GM20000 (cell line): ENCODE data around the gene ARGLU1.

Experiments
- DNase-seq: peaks from one replicate; pipeline ENCODE4 v3.0.0; 2012; ENCODE audit warnings: low spot score
- TF ChIP-seq, protein P1 (sequence below): IDR thresholded peaks from 2 replicates; pipeline ENCODE4 v1.5.1; 2012; ENCODE audit warnings: mild to moderate bottlenecking, control low read depth; ENCODE audit errors: extremely low read depth, missing control alignments

ARGLU1 gene

DNA sequence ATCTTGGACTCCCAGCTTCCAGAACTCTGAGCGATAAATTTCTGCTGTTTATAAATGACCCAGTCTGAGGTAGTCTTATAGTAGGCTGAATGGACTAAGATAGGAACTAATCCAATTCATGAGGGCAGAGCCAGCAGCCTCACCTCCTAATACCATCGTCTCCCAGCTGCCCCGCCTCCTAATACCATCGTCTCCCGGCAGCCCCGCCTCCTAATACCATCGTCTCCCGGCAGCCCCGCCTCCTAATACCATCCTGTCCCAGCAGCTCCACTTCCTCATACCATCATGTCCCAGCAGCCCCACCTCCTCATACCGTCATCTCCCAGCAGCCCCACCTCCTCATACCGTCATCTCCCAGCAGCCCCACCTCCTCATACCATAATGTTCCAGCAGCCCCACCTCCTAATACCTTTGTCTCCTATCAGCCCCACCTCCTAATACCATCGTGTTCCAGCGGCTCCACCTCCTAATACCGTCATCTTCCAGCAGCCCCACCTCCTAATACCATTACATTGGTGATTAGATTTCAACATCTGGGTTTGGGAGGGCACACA is 2.4 kb upstream of the ARGLU1 start:
- TF ChIP-seq, protein P1, sequence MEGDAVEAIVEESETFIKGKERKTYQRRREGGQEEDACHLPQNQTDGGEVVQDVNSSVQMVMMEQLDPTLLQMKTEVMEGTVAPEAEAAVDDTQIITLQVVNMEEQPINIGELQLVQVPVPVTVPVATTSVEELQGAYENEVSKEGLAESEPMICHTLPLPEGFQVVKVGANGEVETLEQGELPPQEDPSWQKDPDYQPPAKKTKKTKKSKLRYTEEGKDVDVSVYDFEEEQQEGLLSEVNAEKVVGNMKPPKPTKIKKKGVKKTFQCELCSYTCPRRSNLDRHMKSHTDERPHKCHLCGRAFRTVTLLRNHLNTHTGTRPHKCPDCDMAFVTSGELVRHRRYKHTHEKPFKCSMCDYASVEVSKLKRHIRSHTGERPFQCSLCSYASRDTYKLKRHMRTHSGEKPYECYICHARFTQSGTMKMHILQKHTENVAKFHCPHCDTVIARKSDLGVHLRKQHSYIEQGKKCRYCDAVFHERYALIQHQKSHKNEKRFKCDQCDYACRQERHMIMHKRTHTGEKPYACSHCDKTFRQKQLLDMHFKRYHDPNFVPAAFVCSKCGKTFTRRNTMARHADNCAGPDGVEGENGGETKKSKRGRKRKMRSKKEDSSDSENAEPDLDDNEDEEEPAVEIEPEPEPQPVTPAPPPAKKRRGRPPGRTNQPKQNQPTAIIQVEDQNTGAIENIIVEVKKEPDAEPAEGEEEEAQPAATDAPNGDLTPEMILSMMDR = no peak
- DNase-seq = peak; percentile 6

DNA sequence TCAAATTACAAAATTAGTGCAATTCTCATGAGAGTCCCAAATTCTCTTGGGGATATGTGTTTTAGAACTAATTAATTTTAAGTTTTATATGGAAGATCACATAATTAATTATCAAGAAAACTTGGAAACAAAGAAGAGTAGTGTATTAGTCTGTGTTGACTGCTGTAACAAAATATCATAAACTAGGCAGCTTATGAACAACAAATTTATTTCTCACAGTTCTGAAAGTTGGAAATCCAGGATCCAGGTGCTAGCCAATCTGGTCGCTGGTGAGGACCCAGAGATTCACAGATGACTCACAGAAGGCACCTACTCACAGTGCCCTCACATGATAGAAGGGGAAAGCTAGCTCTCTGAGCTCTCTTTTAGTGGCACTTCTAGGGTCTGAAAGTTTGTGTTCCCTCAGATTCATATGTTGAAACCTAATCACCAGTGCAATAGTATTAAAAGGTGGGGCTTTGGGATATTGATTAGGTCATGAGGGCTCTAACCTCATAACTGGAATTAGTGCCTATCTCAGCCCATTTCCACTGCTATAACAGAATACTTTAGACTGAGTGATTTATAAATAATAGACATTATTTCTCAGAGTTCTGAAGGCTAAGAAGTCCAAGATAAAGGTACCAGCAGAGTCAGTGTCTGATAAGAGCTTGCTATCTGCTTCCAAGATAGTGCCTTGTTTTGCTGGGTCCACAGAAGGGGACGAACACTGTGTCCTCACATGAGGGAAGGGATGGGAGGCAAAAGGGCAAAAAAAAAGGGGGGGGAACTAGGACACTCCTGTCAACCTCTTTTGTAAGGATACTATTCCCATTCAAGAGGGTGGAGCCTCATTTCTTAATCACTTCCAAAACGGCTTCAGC is 1.5 kb upstream of the ARGLU1 start:
- no peak for DNase-seq
- TF ChIP-seq, protein P1 = no peak

- TF ChIP-seq, protein P1 = no peak
- no peak for DNase-seq
These were observed 514 bp upstream of the ARGLU1 start for GRCh38 chr13:106568299-106569003.

- TF ChIP-seq, protein P1 = no peak
- peak; percentile 71 for DNase-seq
These were observed 1.1 kb downstream of the ARGLU1 start for GRCh38 chr13:106566641-106567473.

DNA sequence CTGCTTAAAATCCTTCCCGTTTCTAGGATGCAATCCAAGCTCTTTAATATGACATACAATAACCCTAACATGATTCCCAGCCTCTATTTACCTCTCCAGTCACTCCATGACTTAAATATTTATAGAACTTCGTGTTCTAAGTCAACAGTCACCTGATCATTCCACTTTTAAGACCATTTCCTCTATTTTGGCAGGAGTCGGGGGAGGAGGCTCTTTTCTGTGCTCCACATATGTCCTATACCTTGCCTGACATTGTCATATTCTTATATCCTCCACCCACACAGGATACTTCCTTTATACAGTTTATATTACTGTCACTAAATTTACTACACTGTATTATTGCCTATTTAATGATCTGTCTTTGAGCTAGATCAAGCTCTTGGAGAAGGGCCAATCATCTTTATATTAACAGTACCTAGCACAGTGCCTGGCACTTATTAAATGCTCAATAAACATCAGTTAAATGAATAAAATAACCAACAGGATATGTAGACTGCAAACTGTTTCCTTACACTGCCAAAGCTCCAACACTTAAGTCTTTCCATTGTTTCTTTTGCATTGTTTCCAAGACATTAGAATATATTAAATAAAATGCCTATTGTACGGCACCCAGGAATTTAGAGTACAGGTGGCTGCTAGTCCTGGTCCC is 2.7 kb downstream of the ARGLU1 start:
- TF ChIP-seq, protein P1 = no peak
- DNase-seq = no peak

GRCh38 chr13:106562301-106562700 is 5.6 kb downstream of the ARGLU1 start:
- no peak for DNase-seq
- TF ChIP-seq, protein P1 = no peak
